ENCODE results near the gene IMPDH1. TPM values are rescaled to one million over a fixed set of nuclear protein-coding genes. Genes with fewer than 3 reads are reported as not detected.

IMPDH1 gene
- polyA plus RNA-seq, 1 donor from 2014 or later = 49.7 TPM

DNA sequence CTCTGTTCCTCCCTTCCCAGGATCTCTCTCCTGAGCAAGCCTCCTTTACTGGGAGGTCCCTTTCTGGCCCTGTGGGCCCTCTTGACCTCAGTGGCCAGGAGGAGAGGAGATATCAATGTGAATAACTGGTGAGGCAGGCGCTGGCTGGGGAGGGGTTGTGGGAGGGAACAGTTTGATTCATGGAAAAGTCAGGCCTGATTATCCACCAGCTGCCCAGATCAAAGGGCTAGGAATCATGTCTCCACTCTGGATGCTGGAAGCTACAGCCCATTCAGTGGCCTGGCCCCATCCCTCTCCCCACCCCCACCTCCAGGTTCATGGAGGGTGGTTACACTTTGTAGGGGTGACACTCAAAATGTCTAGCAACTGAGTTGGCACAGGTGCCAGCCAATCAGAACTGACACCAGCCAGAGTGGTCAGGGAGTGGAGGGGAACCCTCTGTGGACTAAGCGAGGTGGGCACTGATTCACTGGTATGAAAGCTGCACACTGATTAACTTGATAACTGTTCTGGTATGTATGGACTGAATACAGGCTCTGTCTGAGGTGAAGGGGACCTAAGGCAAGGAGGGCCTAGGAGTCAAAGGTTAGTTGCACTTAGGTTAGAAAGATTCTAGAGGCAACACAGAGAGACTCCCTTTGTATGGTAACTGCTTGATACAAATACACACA, 53.1 kb downstream of the IMPDH1 start:
- Histone ChIP-seq H3K36me3 (ENCODE audit: insufficient read depth, low read length) (no peaks in the 10 kb centered on the region), H2AFZ (ENCODE audit: low read depth, low read length) (no peak overlapping the region), H3K27ac (ENCODE audit: low read length) (no peak overlapping the region), H3K27me3 (ENCODE audit: insufficient read depth, low read depth, low read length) (peaks cover 25% of the 10 kb centered on the region), H3K79me2 (replicated peaks; ENCODE audit: insufficient read depth, low read length) (no peaks in the 10 kb centered on the region), H4K20me1 (ENCODE audit: insufficient read depth) (no peaks in the 10 kb centered on the region), H3K4me3 (ENCODE audit: low read length) (no peak overlapping the region), H3K4me2 (ENCODE audit: low read length) (no peak overlapping the region), H3K9me2 (ENCODE audit: insufficient read depth, low read length) (no peaks in the 10 kb centered on the region), H3F3A (ENCODE audit: insufficient read depth, low read length, poor library complexity, severe bottlenecking) (no peaks in the 10 kb centered on the region), H3K9ac (ENCODE audit: low read length) (no peak overlapping the region), H3K9me3 (ENCODE audit: low read length) (no peaks in the 10 kb centered on the region)
- TF ChIP-seq, protein P1, sequence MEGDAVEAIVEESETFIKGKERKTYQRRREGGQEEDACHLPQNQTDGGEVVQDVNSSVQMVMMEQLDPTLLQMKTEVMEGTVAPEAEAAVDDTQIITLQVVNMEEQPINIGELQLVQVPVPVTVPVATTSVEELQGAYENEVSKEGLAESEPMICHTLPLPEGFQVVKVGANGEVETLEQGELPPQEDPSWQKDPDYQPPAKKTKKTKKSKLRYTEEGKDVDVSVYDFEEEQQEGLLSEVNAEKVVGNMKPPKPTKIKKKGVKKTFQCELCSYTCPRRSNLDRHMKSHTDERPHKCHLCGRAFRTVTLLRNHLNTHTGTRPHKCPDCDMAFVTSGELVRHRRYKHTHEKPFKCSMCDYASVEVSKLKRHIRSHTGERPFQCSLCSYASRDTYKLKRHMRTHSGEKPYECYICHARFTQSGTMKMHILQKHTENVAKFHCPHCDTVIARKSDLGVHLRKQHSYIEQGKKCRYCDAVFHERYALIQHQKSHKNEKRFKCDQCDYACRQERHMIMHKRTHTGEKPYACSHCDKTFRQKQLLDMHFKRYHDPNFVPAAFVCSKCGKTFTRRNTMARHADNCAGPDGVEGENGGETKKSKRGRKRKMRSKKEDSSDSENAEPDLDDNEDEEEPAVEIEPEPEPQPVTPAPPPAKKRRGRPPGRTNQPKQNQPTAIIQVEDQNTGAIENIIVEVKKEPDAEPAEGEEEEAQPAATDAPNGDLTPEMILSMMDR (IDR thresholded peaks at IDR 0.05; ENCODE audit: poor library complexity, severe bottlenecking) = no peak
- TF ChIP-seq SMC3 (conservative IDR thresholded peaks at IDR 0.05; ENCODE audit: poor library complexity) = no peak
- TF ChIP-seq POLR2AphosphoS5 (IDR thresholded peaks at IDR 0.05) = no peak

DNA sequence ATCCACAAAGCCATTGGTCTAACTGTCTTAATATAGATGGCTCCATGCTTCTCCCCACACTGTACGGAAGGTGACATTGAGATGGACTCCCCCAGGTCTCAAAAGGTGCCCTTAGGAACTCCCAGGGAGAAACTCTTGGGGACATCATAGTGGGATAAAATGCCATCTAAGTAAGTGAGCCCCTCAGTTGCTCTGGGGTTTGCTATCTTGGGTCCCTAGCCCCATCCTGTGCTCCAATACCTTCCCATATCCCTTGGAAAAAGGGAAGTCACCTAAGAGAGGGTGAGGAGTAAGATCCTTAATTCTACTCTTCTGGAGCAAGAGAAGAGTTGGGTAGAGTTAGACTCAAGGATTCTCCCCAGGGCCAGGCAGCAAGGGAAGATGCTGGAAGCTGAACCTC, 56.2 kb downstream of the IMPDH1 start:
- no peaks in the 10 kb centered on the region for H4K20me1 ChIP-seq (ENCODE audit: insufficient read depth)
- H2AFZ ChIP-seq (ENCODE audit: low read depth, low read length) = no peak overlapping the region
- no peak overlapping the region for H3K9ac ChIP-seq (ENCODE audit: low read length)
- no peaks in the 10 kb centered on the region for H3K79me2 ChIP-seq (replicated peaks; ENCODE audit: insufficient read depth, low read length)
- H3K9me2 ChIP-seq (ENCODE audit: insufficient read depth, low read length) = no peaks in the 10 kb centered on the region
- no peak overlapping the region for H3K27ac ChIP-seq (ENCODE audit: low read length)
- H3K4me3 ChIP-seq (ENCODE audit: low read length) = no peak overlapping the region
- no peak for TF ChIP-seq SMC3 (conservative IDR thresholded peaks at IDR 0.05; ENCODE audit: poor library complexity)
- no peak for TF ChIP-seq EZH2 (IDR thresholded peaks at IDR 0.05; ENCODE audit: borderline replicate concordance, insufficient read depth, low read length, poor library complexity, severe bottlenecking)
- TF ChIP-seq RAD21 (conservative IDR thresholded peaks at IDR 0.05) = no peak
- TF ChIP-seq MXI1 (conservative IDR thresholded peaks at IDR 0.05; ENCODE audit: poor library complexity, severe bottlenecking) = no peak
- TF ChIP-seq TAF1 (IDR thresholded peaks at IDR 0.05; ENCODE audit: low read depth) = no peak
- no peak for TF ChIP-seq EP300 (conservative IDR thresholded peaks at IDR 0.05; ENCODE audit: poor library complexity, severe bottlenecking)
- TF ChIP-seq, protein P1 (IDR thresholded peaks at IDR 0.05; ENCODE audit: poor library complexity, severe bottlenecking) = no peak
- no peak for TF ChIP-seq POLR2AphosphoS5 (IDR thresholded peaks at IDR 0.05)
- TF ChIP-seq, protein P2, sequence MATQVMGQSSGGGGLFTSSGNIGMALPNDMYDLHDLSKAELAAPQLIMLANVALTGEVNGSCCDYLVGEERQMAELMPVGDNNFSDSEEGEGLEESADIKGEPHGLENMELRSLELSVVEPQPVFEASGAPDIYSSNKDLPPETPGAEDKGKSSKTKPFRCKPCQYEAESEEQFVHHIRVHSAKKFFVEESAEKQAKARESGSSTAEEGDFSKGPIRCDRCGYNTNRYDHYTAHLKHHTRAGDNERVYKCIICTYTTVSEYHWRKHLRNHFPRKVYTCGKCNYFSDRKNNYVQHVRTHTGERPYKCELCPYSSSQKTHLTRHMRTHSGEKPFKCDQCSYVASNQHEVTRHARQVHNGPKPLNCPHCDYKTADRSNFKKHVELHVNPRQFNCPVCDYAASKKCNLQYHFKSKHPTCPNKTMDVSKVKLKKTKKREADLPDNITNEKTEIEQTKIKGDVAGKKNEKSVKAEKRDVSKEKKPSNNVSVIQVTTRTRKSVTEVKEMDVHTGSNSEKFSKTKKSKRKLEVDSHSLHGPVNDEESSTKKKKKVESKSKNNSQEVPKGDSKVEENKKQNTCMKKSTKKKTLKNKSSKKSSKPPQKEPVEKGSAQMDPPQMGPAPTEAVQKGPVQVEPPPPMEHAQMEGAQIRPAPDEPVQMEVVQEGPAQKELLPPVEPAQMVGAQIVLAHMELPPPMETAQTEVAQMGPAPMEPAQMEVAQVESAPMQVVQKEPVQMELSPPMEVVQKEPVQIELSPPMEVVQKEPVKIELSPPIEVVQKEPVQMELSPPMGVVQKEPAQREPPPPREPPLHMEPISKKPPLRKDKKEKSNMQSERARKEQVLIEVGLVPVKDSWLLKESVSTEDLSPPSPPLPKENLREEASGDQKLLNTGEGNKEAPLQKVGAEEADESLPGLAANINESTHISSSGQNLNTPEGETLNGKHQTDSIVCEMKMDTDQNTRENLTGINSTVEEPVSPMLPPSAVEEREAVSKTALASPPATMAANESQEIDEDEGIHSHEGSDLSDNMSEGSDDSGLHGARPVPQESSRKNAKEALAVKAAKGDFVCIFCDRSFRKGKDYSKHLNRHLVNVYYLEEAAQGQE (IDR thresholded peaks at IDR 0.05; ENCODE audit: borderline replicate concordance) = no peak
- no peak overlapping the region for H3K4me2 ChIP-seq (ENCODE audit: low read length)
- no peaks in the 10 kb centered on the region for H3K36me3 ChIP-seq (ENCODE audit: insufficient read depth, low read length)
- H3K9me3 ChIP-seq (ENCODE audit: low read length) = no peaks in the 10 kb centered on the region
- no peaks in the 10 kb centered on the region for H3F3A ChIP-seq (ENCODE audit: insufficient read depth, low read length, poor library complexity, severe bottlenecking)
- peaks cover 46% of the 10 kb centered on the region for H3K27me3 ChIP-seq (ENCODE audit: insufficient read depth, low read depth, low read length)
